Brain pericyte (primary cell): Measurements from ENCODE around the gene KRTAP10-11.
"Not testable (repeated sequence)": the region's sequence is repeated elsewhere in the genome, so short reads cannot be mapped to it uniquely, and the experiment has no call there.

Experiments
- DNase-seq: peaks from one replicate; pipeline ENCODE4 v3.0.0-alpha.2; 2012; ENCODE audit warnings: low read depth, low spot score

Gene KRTAP10-11

GRCh38 chr21:44615466-44615865, 30.7 kb upstream of the KRTAP10-11 start:
- no peak for DNase-seq

DNA sequence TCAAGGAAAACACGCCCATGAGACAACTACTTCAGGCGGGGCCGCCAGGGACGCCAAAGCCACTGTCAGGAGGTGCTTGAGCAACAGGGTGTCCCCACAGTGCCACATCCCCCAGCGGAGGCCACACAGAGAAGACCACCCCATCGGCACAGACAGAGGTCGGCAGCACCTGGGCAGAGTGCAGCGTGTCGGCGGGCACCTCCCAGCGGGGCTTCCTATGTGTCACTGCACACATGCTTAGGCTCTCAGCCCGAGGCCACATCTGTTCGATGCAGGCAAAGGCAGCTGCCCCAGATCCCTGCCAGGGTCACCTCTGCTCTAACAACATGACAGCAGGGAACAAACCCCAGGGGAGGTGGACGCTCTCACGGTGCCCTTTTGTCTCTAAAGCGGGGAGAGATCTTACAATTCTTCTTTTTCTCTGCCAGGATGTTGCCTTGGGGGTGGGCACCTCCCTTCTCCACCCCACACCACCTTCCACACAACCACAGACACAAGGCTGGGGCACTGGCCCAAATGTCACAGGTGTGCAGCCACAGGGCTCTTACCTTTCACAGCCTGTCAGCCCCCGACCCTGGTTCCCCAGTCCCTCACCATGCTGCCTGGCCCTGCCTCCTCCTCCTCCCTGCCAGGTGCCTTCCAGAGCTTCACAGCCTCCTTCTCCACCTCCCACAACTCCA, 30.2 kb upstream of the KRTAP10-11 start:
- DNase-seq = no peak

DNA sequence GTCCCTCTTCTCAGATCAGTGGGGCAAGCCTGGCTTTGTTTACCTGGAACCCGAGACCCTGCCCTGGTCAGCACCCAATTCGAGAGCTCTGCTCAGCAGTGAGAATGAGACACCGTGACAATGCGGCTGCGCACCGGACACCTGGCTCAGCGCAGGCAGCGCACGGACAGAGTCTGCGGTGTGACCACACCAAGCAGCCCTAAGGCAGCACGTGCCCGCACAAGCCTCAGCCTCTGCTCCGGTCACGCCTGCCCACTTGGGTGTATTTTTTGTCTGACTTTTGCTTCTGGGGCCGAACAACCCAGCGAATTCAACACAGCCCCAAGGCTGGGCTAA, 29.7 kb upstream of the KRTAP10-11 start:
- no peak for DNase-seq

GRCh38 chr21:44617071-44617501, 29.1 kb upstream of the KRTAP10-11 start:
- no peak for DNase-seq

- DNase-seq = no peak
Measured at GRCh38 chr21:44618504-44618903, 27.7 kb upstream of the KRTAP10-11 start.

GRCh38 chr21:44618909-44619308, 27.3 kb upstream of the KRTAP10-11 start:
- DNase-seq = no peak

DNA sequence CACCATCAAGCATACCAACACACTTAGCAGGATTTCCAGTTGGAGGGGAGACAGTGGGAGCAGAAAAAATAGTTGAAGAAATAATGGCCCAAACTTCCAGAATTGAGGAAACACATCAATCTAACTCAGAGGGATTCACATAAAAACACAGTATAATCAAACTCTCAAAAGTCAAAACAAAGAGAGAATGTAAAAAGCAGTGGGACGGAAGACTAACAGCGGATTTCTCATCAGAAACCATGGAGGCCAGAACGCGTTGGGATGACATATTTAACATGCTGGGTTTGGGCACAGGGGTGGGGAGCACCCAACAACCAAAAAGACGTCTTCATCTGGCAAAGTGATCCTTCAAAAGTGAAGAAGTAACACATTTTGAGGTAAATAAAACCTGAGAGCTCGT, 26.3 kb upstream of the KRTAP10-11 start:
- no peak for DNase-seq

DNA sequence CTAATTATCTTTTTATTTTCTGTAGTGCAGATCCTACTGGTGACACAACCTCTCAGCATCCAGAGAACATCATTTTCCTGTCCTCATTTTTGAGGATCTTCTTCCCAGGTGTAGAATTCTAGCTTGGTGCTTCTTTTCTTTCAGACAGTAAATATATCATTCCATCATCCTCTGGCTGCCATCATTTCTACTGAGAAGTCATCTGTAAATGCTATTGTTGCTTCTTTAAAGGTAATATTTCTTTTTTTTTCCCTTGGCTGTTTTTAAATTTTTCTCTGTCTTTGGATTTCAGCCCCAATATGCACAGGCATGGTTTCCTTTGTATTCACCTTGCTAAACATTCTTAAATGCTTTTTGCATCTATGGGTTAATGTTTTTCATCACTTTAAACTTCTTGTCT, 22.6 kb upstream of the KRTAP10-11 start:
- no peak for DNase-seq

GRCh38 chr21:44625756-44626155, 20.5 kb upstream of the KRTAP10-11 start:
- no peak for DNase-seq

GRCh38 chr21:44626262-44626661, 20.0 kb upstream of the KRTAP10-11 start:
- no peak for DNase-seq

GRCh38 chr21:44626673-44627143, 19.5 kb upstream of the KRTAP10-11 start, which contains the start of gene KRTAP10-9:
KRTAP10-9 (plus strand) TSS chr21:44627093; CDS start chr21:44627172, 79 bp downstream.
- DNase-seq = no peak

DNA sequence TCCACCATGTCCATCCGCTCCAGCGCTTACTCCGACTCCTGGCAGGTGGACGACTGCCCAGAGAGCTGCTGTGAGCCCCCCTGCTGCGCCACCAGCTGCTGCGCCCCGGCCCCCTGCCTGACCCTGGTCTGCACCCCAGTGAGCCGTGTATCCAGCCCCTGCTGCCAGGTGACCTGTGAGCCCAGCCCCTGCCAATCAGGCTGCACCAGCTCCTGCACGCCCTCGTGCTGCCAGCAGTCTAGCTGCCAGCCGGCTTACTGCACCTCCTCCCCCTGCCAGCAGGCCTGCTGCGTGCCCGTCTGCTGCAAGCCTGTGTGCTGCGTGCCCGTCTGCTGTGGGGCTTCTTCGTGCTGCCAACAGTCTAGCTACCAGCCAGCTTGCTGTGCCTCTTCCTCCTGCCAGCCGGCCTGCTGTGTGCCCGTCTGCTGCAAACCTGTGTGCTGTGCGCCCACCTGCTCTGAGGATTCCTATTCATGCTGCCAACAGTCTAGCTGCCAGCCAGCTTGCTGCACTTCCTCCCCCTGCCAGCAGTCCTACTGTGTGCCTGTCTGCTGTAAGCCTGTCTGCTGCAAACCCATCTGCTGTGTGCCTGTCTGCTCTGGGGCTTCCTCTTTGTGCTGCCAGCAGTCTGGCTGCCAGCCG, 18.9 kb upstream of the KRTAP10-11 start:
- not testable (repeated sequence) for DNase-seq

DNA sequence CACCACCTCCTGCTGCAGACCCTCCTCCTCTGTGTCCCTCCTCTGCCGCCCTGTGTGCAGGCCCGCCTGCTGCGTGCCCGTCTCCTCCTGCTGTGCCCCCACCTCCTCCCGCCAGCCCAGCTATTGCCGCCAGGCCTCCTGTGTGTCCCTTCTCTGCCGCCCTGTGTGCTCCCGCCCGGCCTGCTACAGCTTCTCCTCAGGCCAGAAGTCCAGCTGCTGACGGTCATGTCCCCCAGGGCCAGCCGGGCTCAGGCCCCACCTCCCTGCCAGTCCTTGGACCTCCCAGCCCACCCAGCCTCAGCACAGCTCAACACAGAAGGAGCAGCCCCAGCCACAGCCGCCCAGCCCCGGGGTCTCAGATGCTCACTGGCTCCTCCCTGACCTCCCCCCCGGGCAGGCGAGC, 18.4 kb upstream of the KRTAP10-11 start:
- not testable (repeated sequence) for DNase-seq

- no peak for DNase-seq
Measured at GRCh38 chr21:44628707-44629391, 17.4 kb upstream of the KRTAP10-11 start.

- no peak for DNase-seq
Measured at GRCh38 chr21:44630440-44630839, 15.8 kb upstream of the KRTAP10-11 start.

GRCh38 chr21:44632067-44632466, 14.1 kb upstream of the KRTAP10-11 start:
- DNase-seq = no peak

DNA sequence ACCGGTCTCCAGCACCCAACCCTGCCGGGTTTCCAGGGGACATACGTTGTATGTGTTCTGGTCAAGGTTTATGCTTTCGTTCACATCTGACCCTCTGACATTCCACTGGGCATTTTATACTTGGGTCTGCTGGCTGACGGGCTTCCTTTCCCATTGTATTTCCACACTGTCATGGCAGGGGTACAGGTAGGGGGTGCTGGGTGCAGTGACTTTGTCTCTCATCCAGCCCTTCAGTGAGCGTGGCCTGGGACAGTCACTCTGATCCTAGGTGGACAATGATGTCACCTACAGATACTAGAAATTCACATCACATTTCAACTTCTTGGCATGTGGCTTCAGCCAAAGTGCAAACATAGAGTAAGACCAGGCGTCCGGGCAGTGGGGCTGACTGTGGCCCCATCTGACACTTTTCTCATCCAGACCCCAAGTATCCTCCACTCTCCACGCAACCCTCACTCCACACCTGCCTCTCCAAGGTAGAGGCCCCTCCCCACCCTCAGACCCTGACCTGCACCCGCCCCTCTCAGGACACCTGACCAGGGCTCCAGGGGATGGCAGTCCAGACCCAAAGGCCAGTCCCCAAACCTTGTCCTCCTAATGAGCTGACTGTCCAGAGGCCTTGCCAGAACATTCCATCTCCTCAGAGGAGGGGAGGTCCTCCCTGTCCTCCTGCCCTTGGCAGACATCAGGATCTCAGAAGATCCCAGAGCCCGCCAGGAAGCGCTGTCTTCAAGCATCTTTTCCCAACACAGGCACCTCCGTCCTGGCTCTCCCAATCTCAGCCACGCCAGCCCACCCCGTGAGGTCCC, 9.8 kb upstream of the KRTAP10-11 start:
- DNase-seq = no peak

DNA sequence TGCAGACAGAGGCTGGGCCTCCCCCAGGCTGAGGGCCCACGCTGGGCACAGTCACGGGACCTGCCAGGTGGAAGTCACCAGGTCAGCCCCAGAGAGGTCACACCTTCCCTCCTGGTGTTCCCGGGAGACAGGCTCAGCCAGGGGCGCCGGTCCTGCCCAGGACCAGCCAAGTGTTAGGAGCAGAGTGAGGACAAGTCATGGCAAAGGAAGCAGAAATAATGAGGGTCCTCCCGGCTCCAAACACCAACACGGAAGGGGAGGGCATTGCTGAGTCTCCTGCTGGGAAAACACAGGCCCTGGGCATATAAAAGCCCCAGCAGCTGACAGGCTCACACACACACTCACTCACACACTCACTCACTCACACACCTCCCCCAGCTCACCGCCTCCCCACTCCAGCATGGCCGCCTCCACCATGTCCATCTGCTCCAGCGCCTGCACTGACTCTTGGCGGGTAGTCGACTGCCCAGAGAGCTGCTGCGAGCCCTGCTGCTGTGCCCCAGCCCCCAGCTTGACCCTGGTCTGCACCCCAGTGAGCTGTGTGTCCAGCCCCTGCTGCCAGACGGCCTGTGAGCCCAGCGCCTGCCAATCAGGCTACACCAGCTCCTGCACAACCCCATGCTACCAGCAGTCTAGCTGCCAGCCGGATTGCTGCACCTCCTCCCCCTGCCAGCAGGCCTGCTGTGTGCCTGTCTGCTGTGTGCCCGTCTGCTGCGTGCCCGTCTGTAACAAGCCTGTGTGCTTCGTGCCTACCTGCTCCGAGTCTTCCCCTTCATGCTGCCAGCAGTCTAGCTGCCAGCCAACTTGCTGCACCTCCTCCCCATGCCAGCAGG, 9.0 kb upstream of the KRTAP10-11 start, which contains the start of gene KRTAP10-10:
Gene KRTAP10-10, plus strand, starts transcription at position 339 of the 833 bp plus-strand sequence. Its CDS starts 62 bp downstream, at position 401.
- DNase-seq = no peak

DNA sequence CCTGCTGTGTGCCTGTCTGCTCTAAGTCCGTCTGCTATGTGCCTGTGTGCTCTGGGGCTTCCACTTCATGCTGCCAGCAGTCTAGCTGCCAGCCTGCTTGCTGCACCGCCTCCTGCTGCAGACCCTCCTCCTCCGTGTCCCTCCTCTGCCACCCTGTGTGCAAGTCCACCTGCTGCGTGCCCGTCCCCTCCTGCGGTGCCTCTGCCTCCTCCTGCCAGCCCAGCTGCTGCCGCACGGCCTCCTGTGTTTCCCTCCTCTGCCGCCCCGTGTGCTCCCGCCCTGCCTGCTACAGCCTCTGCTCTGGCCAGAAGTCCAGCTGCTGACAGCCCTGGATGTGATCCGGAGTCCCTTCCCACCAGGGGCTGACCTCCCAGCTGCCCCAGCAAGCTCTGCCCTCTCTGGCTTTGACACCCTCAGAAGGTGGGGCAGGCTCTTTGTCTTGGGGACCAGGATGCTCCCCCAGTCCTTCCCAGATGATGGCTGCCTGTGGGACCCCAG, 8.3 kb upstream of the KRTAP10-11 start:
- not testable (repeated sequence) for DNase-seq

DNA sequence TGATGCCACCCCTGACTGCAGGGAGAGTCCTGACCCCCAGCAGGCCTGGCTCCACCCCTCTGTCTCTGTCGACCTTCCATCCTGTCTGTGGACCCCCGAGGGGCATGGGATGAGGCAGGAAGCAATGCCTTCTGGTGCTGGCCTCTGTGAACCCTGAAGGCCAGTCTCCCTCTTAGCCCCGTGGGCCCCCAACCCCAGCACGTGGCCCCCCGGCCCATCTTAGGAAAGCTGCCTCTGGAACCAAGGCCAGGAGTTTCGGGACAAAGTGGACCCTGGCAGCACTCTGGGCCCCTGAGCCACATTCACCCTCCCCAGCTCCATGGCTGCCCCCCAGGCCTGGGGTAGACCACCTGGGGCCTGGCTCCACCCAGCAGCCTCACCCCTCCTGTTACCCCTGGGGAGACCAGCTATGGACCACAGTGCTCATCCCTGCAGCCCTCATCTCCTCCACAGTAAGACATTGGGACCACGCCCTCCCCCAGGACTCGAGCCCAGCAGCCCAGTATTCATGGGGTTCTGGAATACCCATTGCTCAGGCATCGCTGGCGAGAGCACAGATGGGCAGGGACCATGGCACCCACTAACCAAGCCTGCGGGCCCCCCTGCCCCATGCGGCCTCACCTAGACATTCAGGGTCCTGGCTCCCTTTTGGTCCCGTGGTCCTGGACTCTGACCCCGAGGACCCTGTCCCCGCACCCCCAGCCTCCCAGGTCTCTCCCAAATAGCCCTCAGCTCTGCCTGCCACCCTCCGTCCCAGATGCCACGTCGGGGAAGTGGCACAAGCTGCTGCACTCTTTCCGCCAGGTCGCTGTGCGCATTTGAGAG, 7.5 kb upstream of the KRTAP10-11 start:
- DNase-seq = not testable (repeated sequence)
